BJ (cell line): ENCODE data around the gene ZNF821. TPM values are rescaled to one million over a fixed set of nuclear protein-coding genes. Genes with fewer than 3 reads are reported as not detected.
"Not testable (repeated sequence)": the region's sequence is repeated elsewhere in the genome, so short reads cannot be mapped to it uniquely, and the experiment has no call there.

Experiments used
- CTCF ChIA-PET: fragments of 350-600 bp; formaldehyde crosslinking; extraction: SDS; loops from one replicate; lab custom pipeline; 2021; ENCODE audit warnings: antibody characterized with exemption, inconsistent platforms; lab: Yijun Ruan, JAX
- POLR2A ChIA-PET: fragments of 300-600 bp; sonication (Branson Sonifier 250); formaldehyde crosslinking; extraction: SDS; loops from one replicate; lab custom pipeline; 2021; ENCODE audit warnings: antibody characterized with exemption; lab: Charles Lee
- DNase-seq: peaks from one replicate; pipeline ENCODE4 v3.0.0-alpha.2; 2011; ENCODE audit warnings: low read depth
- H3K27me3 ChIP-seq: 2 replicates; pipeline ENCODE4 v1.6.0; 2011; ENCODE audit warnings: low read length; ENCODE audit not compliant: control insufficient read depth, insufficient read depth
- H3K36me3 ChIP-seq: 2 replicates; pipeline ENCODE4 v1.5.1; 2011; ENCODE audit warnings: low read length; ENCODE audit not compliant: control insufficient read depth, insufficient read depth
- H3K4me3 ChIP-seq: 2 replicates; pipeline ENCODE4 v1.5.1; 2011; ENCODE audit warnings: low read depth, mild to moderate bottlenecking, control low read depth, low read length
- CTCF ChIP-seq: IDR thresholded peaks from 2 replicates; pipeline ENCODE4 v1.5.1; 2011; ENCODE audit warnings: low read depth, mild to moderate bottlenecking, control low read depth, inconsistent platforms, low read length, moderate library complexity; ENCODE audit not compliant: insufficient read depth
- polyA plus RNA-seq: library from polyadenylated mRNA; depleted of rRNA; stranded (reverse); fragments of >200 nt; gene quantifications from 2 replicates; pipeline ENCODE4 v1.2.3, GENCODE V29; 2011; rRNA removed

Gene ZNF821
- polyA plus RNA-seq, 1 experiment, result 5.0 TPM

GRCh38 chr16:71826533-71827017 lies 57.4 kb downstream of the ZNF821 start:
- no peak overlapping the region for H3K4me3 ChIP-seq
- no peak for TF ChIP-seq CTCF
- DNase-seq, result no peak
- ChIA-PET CTCF (interaction anchor here (0.9 kb wide), 1 partner anchor 10 kb away, joined by 5 read pairs; no protein-coding TSS in a partner anchor), POLR2A (no interaction called here)
- H3K27me3 ChIP-seq, result no peaks in the 10 kb centered on the region
- no peaks in the 10 kb centered on the region for H3K36me3 ChIP-seq

GRCh38 chr16:71817155-71817500 lies 66.9 kb downstream of the ZNF821 start:
- POLR2A ChIA-PET, DNase-seq, H3K36me3 ChIP-seq: not testable (repeated sequence)

GRCh38 chr16:71811261-71811803 lies 72.7 kb downstream of the ZNF821 start:
- POLR2A ChIA-PET, result no interaction called here
- Histone ChIP-seq H3K27me3 (no peaks in the 10 kb centered on the region), H3K4me3 (no peak overlapping the region), H3K36me3 (no peaks in the 10 kb centered on the region)
- TF ChIP-seq CTCF, result no peak
- DNase-seq, result no peak
- CTCF ChIA-PET, result no interaction called here

More at GRCh38 chr16:71817155-71817500, 66.9 kb downstream of the ZNF821 start:
- H3K4me3 ChIP-seq, CTCF ChIA-PET, H3K27me3 ChIP-seq: not testable (repeated sequence)

- CTCF ChIA-PET, POLR2A ChIA-PET, H3K27me3 ChIP-seq, DNase-seq, H3K4me3 ChIP-seq, H3K36me3 ChIP-seq: not testable (repeated sequence)
Observed at GRCh38 chr16:71810155-71810530, 73.8 kb downstream of the ZNF821 start.

Other genes starting within 250 kb of the ZNF821 start
- gene PHLPP2, start 159.5 kb downstream of the ZNF821 start, polyA plus RNA-seq, result 7.9 and 10.0 TPM in 2 replicates
- 59.8 and 86.6 TPM in 2 replicates for gene AP1G1, start 75.3 kb downstream of the ZNF821 start, polyA plus RNA-seq
- gene ATXN1L, start 38.2 kb downstream of the ZNF821 start, polyA plus RNA-seq, result 13.5 and 13.6 TPM in 2 replicates
- gene IST1, start 11.3 kb upstream of the ZNF821 start, polyA plus RNA-seq, result 227 and 236 TPM in 2 replicates
- not detected in 2 replicates for gene PKD1L3, start 116.2 kb upstream of the ZNF821 start, polyA plus RNA-seq
- gene DHODH, start 124.6 kb upstream of the ZNF821 start, polyA plus RNA-seq, result 2.7 and 3.1 TPM in 2 replicates
- not detected in 2 replicates for gene HP, start 170.3 kb upstream of the ZNF821 start, polyA plus RNA-seq
- not detected in 2 replicates for gene HPR, start 179.0 kb upstream of the ZNF821 start, polyA plus RNA-seq
- 8.3 and 11.5 TPM in 2 replicates for gene TXNL4B, start 209.4 kb upstream of the ZNF821 start, polyA plus RNA-seq
- gene DHX38, start 209.7 kb upstream of the ZNF821 start, polyA plus RNA-seq, result 23.3 and 37.6 TPM in 2 replicates